ENCODE measurements around the gene LRP1B.

Gene LRP1B

DNA sequence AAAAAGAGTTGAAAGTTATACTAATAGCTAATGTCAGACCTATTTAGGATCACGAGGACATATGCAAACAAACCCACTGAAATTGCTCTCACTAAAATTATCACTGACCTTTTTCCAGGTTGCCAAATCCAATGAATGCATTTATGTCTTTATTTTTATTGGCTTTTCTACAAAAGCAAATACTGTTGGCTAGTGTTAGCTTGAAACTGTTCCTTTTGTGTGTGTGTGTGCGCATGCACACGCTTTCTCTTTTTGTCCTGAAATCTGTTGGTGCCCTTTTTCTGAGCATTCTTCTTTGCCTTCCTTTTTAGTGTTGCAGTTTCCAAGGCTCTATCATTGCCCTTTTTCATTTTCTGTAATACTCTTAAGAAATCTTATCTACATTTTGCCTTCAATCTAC lies 1269.2 kb downstream of the LRP1B start:
- TF ChIP-seq, protein P1, sequence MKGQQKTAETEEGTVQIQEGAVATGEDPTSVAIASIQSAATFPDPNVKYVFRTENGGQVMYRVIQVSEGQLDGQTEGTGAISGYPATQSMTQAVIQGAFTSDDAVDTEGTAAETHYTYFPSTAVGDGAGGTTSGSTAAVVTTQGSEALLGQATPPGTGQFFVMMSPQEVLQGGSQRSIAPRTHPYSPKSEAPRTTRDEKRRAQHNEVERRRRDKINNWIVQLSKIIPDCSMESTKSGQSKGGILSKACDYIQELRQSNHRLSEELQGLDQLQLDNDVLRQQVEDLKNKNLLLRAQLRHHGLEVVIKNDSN (IDR thresholded peaks at IDR 0.05) = no peak
- TF ChIP-seq, protein P2, sequence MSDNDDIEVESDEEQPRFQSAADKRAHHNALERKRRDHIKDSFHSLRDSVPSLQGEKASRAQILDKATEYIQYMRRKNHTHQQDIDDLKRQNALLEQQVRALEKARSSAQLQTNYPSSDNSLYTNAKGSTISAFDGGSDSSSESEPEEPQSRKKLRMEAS (IDR thresholded peaks at IDR 0.05) = no peak
- TF ChIP-seq TCF12 (IDR thresholded peaks at IDR 0.05; ENCODE audit: low read depth) = no peak
- TF ChIP-seq TEAD4 (IDR thresholded peaks at IDR 0.05) = no peak
- no peak for TF ChIP-seq CEBPB (IDR thresholded peaks at IDR 0.05)
- no peak for TF ChIP-seq YY1 (IDR thresholded peaks at IDR 0.05; ENCODE audit: low read depth)
- no peak for TF ChIP-seq NFIC (IDR thresholded peaks at IDR 0.05)
- no peak for TF ChIP-seq EP300 (IDR thresholded peaks at IDR 0.05; ENCODE audit: borderline replicate concordance)
- no peak for TF ChIP-seq FOXM1 (IDR thresholded peaks at IDR 0.05; ENCODE audit: borderline replicate concordance, low read depth)
- no peak for TF ChIP-seq ZBTB7A (IDR thresholded peaks at IDR 0.05; ENCODE audit: low read depth)
- no peak for TF ChIP-seq RAD21 (IDR thresholded peaks at IDR 0.05; ENCODE audit: low read depth)
- TF ChIP-seq EGR1 (IDR thresholded peaks at IDR 0.05) = no peak
- no peak for TF ChIP-seq TAF1 (IDR thresholded peaks at IDR 0.05; ENCODE audit: low read depth)
- TF ChIP-seq CREB1 (IDR thresholded peaks at IDR 0.05; ENCODE audit: low read depth) = no peak
- TF ChIP-seq, protein P3, sequence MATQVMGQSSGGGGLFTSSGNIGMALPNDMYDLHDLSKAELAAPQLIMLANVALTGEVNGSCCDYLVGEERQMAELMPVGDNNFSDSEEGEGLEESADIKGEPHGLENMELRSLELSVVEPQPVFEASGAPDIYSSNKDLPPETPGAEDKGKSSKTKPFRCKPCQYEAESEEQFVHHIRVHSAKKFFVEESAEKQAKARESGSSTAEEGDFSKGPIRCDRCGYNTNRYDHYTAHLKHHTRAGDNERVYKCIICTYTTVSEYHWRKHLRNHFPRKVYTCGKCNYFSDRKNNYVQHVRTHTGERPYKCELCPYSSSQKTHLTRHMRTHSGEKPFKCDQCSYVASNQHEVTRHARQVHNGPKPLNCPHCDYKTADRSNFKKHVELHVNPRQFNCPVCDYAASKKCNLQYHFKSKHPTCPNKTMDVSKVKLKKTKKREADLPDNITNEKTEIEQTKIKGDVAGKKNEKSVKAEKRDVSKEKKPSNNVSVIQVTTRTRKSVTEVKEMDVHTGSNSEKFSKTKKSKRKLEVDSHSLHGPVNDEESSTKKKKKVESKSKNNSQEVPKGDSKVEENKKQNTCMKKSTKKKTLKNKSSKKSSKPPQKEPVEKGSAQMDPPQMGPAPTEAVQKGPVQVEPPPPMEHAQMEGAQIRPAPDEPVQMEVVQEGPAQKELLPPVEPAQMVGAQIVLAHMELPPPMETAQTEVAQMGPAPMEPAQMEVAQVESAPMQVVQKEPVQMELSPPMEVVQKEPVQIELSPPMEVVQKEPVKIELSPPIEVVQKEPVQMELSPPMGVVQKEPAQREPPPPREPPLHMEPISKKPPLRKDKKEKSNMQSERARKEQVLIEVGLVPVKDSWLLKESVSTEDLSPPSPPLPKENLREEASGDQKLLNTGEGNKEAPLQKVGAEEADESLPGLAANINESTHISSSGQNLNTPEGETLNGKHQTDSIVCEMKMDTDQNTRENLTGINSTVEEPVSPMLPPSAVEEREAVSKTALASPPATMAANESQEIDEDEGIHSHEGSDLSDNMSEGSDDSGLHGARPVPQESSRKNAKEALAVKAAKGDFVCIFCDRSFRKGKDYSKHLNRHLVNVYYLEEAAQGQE (IDR thresholded peaks at IDR 0.05; ENCODE audit: low read depth) = no peak

DNA sequence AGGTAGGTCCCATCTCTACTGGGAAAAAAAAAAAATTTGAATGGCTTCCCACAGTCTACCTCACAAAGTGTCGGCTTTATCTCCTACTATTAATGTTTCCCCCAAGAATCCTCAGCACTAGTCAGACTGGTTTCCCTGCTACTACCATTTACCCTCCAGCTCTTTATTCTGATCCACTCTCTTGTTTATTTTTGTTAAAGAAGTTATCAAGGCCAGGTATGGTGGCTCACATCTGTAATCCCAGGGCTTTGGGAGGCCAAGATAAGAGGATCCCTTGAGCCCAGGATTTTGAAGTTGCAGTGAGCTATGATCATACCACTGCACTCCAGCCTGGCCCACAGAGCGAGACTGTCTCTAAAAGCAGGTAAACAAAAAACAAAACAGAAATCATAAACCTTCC lies 1275.3 kb downstream of the LRP1B start:
- TF ChIP-seq EP300 (IDR thresholded peaks at IDR 0.05; ENCODE audit: borderline replicate concordance) (no peak), TEAD4 (IDR thresholded peaks at IDR 0.05) (no peak), EGR1 (IDR thresholded peaks at IDR 0.05) (no peak), CREB1 (IDR thresholded peaks at IDR 0.05; ENCODE audit: low read depth) (no peak), YY1 (IDR thresholded peaks at IDR 0.05; ENCODE audit: low read depth) (no peak), TAF1 (IDR thresholded peaks at IDR 0.05; ENCODE audit: low read depth) (no peak), TCF12 (IDR thresholded peaks at IDR 0.05; ENCODE audit: low read depth) (no peak)
- TF ChIP-seq, protein P2 (IDR thresholded peaks at IDR 0.05) = no peak
- TF ChIP-seq, protein P3 (IDR thresholded peaks at IDR 0.05; ENCODE audit: low read depth) = no peak
- TF ChIP-seq, protein P1 (IDR thresholded peaks at IDR 0.05) = no peak

DNA sequence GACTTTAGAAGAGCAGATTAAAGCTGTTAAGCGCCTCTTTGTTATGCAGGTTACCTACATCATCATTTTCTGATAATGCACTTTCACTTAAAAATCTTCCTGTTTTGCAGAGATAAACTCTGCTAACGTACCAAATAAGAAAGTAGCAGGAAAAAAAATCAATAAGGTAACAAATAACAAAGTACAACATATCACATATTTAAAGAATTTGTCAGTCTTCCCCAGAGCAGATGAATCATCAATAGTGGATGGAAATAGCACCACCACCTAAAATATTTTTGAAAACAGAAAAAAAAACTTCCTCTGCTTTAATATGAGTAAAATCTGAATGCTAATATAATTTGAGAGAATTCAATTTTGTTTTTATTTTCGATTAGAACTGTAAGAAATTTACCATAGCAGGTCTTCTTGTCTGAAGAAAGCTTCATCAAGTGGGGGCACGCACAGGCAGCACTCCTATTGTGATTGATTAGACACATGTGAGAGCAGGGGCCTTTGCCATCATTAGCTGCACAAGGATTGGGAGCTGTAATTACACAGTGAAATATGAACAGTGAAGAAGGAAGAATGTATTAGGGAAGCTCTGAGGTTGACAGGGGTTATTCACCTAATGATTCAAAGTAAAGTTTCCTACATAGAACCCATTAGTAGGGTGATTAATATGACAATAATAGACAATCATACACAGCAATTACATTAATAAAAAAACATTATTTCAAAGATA lies 1279.4 kb downstream of the LRP1B start:
- no peak for TF ChIP-seq TCF12 (IDR thresholded peaks at IDR 0.05; ENCODE audit: low read depth)
- TF ChIP-seq, protein P3 (IDR thresholded peaks at IDR 0.05; ENCODE audit: low read depth) = no peak
- TF ChIP-seq FOXM1 (IDR thresholded peaks at IDR 0.05; ENCODE audit: borderline replicate concordance, low read depth) = no peak
- TF ChIP-seq NFIC (IDR thresholded peaks at IDR 0.05) = no peak
- no peak for TF ChIP-seq TAF1 (IDR thresholded peaks at IDR 0.05; ENCODE audit: low read depth)

DNA sequence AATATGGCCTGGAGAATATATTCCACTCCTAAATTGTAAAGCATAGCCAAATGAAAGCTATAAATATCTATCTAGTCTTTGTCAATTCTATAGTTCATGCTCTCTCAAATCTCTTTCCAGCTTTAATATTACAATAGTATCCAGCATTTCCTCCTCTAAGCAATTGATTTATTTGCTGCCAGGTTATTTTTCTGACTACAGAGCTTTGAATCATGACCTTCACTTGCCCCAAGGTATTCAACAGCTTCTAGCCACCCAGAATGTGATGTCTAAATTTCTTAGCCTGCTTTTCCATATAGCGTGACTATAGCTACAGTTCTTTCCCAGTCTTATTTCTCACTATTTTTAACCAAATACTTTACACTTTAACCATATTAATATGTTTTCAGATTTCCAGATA lies 1287.6 kb downstream of the LRP1B start:
- TF ChIP-seq TAF1 (IDR thresholded peaks at IDR 0.05; ENCODE audit: low read depth) (no peak), YY1 (IDR thresholded peaks at IDR 0.05; ENCODE audit: low read depth) (no peak), TEAD4 (IDR thresholded peaks at IDR 0.05) (no peak), FOXM1 (IDR thresholded peaks at IDR 0.05; ENCODE audit: borderline replicate concordance, low read depth) (no peak), EGR1 (IDR thresholded peaks at IDR 0.05) (no peak), CEBPB (IDR thresholded peaks at IDR 0.05) (no peak), NFIC (IDR thresholded peaks at IDR 0.05) (no peak), CREB1 (IDR thresholded peaks at IDR 0.05; ENCODE audit: low read depth) (no peak), RAD21 (IDR thresholded peaks at IDR 0.05; ENCODE audit: low read depth) (no peak)
- TF ChIP-seq, protein P1 (IDR thresholded peaks at IDR 0.05) = no peak
- TF ChIP-seq, protein P3 (IDR thresholded peaks at IDR 0.05; ENCODE audit: low read depth) = no peak
- TF ChIP-seq, protein P2 (IDR thresholded peaks at IDR 0.05) = no peak

Data from Ishikawa (cell line).